Activated T-helper 9 cell treated with anti-CD3 and anti-CD28 coated beads, Interleukin-2, amount 50 U/mL, for 16 hours (primary cell): Measurements from ENCODE around the gene SMURF2.
A peak's percentile ranks its signal among the peaks of the same experiment; 100 is the strongest.
"Not testable (repeated sequence)": the region's sequence is repeated elsewhere in the genome, so short reads cannot be mapped to it uniquely, and the experiment has no call there.

Source experiments
- DNase-seq: peaks from one replicate; pipeline ENCODE4 v3.0.0-alpha.2; 2020; ENCODE audit warnings: low read depth

Gene SMURF2

DNA sequence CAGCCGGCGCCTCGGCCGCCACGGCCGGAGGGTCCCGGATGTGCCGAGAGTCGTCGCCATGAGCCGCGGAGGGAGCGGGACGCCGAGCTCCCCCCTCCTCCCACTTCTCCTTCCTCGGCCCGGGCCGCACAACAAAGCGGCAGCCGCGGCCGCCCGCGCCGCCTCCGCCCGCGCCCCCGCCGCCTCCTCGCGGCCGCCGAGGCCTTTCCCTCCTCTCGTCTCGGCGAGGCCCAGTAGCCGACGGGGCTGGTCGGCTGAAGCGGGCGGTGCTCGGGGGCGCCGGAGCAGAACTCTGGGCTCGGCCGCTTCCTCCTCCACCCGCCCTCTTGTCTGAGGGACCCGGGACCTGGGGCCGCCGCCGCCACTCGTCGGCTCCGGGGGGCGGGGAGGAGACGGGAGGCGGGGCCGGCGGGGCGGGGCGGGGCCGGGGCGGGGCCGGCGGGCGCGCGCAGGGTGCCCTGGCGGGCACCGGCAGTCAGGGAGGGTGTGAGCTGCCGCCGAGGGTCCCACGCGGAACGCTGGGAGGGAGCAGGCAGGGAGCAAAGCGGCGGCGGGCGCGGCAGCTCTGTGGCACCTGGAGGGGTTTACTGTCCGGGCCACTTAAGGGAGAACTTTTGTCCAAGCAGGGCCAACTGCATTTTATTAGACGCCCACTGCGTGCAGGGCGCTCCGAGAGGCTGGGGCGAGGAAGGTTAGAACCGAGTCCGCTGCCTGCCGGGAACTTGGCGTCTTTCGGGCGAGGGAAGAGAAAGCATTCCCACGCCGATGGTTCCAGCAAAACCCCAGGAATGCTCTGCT is at the start of gene SMURF2:
TSS of gene SMURF2 (minus strand) at position 332 of the 798 bp plus-strand sequence. CDS start 427 bp downstream, outside the sequence.
- DNase-seq: peak; percentile 72

DNA sequence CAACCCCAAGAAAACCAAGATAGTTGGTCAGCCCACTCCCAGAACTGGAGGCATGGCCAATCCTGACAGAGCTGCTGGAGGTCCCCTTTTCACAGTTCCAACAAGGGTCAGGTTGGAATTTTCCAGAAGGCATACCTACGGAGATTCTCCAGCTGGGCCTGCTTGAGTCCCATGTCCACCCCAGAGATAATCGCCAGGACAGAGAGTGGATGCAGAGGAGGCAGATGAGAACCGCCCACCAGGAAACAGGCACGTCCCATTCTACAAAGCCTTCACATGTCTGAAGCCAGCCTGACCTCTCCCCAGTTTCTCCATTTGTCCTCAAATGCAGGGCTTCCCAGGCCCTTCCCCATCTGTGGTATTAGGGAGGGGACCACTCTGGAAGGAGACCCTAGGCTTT is 47.4 kb upstream of the SMURF2 start:
- DNase-seq: no peak

DNA sequence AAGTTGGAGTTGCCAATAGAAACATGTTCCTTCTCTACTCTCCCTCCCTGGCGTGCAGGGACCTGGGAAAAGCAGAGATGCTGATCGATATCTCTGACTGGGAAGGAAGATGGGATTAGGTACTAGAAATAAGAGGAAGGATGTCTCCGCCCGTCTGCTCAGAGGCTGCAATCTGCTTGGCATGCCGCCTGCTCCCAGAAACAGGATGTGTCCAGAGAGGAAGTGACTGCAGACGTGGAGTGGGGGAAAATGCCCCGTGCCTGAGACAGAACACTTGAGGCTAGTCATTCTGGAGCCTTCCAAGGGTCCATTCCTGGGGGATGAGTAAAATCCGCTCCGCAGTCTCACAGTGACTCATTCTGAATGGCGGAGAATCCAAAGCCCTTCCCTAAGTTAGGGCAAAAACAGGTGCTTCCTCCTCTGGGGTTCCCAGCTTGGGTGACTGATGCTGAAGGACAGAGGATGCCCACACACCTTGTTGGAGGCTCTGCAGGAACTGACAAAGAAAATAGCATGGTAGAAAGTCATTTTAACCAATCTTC is 45.0 kb upstream of the SMURF2 start:
- DNase-seq: no peak

DNA sequence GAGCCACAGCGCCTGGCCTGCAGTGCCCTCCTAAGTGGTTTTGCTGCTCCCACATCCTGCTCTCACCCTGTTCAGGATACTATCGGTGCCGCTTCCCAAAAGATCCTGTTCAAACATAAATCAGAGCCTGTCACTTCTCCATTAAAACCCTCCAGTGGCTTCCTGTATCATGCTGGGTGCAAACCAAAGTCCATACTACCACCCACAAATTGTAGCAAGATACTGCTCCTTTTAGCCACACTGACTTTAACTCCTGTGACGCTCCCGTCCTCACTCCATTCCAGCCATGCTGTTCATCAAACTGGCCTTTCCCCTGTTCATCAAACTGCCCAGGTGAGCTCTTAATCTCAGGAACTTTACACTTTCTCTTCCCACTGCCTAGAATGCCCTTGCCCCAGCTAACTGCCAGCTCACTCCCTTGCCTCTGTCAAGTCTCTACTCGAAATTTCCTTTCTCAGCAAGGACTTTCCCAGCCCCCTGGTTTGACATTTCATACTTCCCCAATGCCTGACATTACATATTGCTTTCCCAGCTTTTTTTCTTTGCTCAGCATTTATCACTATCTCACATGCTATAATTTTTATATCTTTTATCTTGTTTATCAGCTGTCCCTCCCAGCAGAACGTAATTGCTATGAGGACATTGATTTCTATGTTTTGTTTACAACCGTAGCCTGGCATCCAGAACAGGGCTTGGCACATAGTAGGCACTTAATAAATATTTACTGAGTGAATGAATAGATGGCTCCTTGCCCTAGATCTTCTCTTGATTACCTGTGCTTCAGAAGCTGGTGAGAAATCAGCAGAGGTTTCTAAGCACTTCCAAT is 44.3 kb upstream of the SMURF2 start:
- DNase-seq: no peak

DNA sequence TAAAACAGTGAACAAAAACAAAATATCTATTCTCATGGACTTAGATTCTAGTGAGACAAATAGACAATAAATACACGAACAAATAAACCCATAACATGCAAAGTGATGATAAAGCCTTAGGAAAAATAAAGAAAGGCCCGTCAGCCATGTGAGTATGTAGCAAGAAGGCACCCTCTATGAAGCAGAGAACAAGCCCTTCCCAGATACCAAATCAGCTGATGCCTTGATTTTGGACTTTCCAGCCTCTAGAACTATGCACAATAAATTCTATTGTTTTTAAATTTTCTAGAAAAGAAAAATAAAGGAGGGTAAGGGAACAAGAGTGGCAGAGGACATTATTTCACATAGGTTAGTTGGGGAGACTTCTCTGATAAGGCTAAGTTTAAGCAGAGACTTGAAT is 40.7 kb upstream of the SMURF2 start:
- no peak for DNase-seq

DNA sequence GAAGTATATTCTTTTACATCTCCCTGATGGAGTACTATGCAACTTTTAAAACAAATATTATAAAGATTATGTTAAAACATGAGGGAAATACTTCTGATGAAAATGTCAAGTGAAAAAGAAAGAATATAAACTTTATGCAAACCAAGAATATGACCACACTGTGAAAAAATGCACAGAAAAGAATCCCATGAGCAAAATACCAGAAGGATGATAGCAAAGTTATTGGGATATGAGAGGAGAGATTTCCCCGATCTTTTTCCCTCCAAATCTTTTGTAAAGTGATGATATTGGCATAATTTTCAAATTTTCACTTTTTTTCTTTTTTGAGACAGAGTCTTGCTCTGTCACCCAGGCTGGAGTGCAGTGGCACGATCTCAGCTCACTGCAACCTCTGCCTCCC is 36.6 kb upstream of the SMURF2 start:
- DNase-seq: no peak

DNA sequence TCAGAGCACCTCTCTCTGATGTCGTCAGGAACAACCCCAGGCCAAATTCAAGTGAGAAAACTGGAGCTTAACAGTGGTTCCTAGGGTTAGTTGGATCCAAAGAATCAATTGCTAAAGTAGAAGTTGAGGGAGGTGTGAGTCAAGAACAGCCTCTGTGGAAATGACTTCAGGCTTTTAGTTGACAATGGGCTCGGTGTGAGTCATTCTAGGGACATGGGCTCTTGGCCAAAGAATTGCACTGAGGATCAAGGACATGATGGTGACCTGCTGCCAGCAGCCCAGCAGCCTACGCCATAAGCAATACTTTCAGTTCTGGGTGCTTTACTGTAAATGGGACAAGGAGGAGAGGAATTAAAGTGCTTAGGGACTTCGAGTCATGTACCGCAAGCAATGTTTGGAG is 32.1 kb upstream of the SMURF2 start:
- no peak for DNase-seq

DNA sequence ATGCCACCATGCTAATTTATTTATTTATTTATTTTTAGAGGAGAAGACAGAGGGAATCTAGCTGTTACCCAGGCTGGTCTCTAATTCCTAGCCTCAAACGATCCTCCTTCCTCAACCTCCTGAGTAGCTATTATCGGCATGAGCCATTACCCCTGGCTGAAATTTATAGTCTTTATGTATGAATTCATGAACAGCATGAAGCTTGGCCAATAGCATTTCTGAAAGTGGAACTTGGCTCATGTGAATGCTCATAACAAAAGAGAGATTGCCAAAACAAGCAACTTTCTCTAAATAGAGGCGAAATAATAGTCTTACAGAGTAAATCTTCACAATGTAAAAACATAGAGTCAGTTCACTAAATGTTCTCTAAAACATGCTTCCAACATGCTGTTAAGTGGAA is 30.1 kb upstream of the SMURF2 start:
- DNase-seq: no peak

DNA sequence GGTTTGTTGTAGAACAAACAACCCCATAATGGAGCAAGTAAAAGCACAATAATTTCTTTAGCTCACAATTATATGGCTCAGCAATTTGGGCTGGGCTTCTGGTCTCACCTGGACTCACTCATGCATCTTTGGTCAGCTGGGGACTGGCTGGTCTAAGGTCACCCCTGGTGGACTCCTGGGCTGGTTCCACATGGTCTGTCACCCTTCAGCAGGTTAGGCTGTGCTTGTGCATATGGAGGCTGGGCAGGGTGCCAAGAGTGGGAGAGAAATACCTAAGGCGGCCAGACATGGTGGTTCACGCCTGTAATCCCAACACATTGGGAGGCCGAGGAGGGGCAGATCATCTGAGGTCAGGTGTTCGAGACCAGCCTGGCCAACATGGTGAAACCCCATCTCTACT is 27.0 kb upstream of the SMURF2 start:
- no peak for DNase-seq

DNA sequence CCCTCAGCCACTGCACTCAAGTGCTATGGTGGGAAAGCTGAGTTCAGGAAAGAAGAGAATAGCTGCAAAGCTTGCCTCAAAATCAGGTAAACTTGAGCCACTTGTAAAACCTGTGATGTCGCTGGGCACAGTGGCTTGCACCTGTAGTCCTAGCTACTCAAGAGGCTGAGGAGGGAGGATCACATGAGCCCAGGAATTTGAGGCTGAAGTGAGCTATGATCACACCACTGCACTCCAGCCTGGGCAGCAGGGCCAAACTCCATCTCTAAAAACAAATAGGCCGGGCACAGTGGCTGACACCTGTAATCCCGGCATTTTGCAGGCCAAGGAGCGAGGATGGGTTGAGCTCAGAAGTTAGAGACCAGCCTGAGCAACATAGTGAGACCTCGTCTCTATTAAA is 26.4 kb upstream of the SMURF2 start:
- DNase-seq: no peak

DNA sequence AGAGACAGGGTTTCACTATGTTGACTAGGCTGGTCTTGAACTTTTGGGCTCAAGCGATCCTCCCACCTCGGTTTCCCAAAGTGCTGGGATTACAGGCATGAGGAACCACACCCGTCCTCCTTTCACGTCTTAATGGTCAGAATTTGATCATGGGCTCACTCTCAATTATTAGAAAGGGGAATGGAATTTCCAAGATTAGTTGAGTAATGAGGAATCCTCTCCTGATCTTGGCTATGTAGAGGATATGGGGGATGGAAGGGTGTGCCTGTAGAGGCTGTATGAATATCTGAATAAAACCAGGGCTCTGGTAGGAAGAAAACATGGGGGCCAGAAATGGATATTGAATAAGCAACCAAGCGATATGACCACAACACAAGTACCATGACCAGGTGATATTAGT is 25.9 kb upstream of the SMURF2 start:
- DNase-seq: no peak

DNA sequence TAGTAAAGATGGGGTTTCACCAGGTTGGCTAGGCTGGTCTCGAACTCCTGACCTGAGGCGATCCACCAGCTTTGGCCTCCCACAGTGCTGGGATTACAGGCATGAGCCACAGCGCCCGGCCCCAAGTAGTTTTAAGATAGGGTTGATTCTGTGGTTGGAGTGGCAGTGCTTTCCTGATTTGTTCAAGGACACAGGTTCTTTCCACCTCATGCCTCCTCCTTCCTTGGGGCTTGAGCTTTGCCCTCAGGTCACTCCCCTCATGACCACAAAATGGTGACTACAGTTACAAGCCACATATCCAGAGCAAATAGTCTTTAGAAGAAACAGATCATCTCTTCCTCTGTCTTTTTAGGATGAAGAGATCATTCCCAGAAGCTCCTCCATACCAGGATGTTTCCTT is 25.3 kb upstream of the SMURF2 start:
- no peak for DNase-seq

DNA sequence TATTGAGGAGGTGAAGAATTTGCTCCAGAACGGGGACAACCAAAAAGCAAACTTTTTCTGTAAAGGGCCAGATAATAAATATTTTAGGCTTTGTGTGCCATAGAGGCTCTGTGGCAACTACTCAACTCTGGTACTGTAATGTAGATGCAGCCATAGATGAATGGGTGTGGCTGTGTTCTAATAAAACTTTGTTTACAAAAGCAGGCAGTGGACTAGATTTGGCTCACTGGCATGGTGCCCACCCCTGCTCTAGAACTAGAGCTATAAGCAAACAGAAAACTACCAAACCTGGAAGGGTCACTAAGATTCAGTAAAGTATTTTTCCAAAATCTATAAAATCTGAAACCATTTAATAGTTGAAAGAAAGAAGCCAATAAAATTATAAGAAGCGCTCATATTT is 24.6 kb upstream of the SMURF2 start:
- no peak for DNase-seq

DNA sequence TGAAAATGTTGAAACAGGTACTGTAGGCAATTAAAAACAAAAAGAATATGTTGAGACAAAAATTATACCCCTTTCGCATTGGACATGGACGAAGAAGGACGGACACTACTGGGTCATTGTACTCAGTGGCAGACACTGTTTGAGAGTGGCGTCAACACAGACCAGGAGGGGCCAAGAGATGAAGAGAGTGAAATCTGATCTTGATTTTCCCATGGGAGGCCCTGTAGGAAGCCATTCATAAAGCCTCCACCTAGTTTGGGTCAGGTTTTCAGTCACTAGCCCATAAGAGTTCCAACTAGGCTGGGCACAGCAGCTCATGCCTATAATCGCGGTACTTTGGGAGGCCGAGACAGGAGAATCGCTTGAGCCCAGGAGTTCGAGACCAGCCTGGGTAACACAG is 23.6 kb upstream of the SMURF2 start:
- DNase-seq: no peak

DNA sequence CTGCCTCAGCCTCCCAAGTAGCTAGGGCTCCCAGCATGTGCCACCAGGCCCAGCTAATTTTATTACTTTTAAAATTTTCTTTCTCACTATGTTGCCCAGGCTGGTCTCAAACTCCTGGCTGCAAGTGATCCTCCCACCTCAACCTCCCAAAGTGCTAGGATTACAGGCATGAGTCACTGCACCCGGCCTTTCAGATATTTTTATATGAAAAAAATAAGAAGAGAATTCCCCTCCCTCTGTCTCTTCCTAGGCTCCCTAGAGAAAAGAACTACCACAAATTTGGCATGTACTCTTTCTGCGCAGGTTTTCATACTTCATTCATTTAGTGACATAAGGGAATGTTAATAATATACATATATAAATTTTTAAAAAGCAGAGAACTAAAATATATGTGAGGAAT is 21.7 kb upstream of the SMURF2 start:
- DNase-seq: no peak

DNA sequence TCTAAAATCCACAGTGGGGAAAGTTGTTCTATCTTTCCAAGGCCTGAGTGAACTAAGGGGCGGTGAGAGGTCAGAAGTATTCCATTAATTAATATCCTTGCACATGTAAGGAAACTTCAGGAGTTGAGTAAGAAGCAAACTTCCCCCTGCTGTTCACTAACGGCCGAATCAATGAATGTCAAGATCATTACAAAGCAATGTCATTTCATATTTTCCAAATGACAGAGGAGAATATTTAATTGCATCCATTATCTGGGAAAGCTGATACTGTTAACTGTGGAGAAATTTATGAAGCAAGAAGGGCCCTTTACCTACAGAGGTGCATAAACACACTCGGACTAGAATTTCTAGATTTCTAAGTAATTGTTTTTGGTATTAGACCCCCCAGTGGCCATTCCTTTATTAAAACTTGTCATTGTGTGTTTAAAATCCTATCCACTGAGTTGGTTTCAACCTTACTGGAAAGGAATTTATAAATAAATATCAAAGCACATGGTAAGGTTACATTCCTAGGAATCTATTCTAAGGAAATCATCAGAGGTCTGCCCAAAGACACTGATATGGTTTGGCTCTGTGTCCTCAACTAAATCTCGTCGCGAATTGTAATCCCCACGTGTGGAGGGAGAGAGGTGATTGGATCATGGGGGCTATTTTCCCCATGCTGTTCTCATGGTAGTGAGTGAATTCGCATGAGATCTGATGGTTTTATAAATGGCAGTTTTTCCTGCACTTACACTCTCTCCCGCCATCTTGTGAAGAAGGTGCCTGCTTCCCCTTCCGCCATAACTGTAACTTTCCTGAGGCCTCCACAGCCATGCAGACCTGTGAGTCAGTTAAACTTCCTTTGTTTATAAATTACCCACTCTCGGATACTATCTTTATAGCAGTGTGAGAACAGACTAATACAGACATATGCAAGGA is 20.4 kb upstream of the SMURF2 start:
- no peak for DNase-seq

DNA sequence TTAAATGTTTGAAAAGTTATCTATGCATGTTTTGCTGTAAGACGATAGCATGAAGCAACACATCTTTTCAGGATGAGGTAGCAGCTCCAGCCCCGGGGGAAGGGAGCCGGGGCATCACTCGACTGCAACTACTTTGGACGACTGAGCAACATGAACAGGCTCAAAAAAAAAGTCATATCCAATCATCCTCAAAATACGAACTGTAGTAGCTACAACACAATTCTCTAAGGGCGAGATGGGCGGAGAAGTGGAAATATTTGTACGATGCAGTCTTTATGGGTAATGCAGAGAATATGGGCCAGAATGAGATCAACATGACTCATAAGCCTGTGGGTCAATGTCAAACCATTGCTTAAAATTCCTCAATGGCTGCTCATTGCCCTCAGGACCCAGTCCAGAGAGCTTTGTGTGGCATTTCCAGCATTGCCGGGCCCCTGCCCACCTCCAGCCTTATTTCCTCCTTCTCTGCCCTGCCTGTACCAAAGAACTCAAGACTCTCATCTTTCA is 17.7 kb upstream of the SMURF2 start:
- DNase-seq: no peak

DNA sequence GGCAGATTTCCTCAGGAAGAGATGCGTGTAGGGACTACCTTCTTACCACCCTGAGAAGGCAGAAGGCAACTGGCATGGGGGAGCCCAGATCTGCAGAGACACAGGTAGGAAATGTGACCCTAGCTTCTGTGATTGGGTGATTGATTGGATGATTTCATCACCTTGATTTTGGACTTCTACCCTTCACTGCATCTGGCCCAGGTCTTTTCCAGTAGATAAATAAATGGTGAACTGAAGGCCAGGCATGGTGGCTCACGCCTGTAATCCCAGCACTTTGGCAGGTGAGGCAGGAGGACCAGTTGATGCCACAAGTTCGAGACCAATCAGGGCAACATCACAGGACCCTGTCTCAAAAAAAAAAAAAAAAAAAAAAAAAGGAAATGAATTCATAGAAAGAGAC is 14.7 kb upstream of the SMURF2 start:
- DNase-seq: no peak

DNA sequence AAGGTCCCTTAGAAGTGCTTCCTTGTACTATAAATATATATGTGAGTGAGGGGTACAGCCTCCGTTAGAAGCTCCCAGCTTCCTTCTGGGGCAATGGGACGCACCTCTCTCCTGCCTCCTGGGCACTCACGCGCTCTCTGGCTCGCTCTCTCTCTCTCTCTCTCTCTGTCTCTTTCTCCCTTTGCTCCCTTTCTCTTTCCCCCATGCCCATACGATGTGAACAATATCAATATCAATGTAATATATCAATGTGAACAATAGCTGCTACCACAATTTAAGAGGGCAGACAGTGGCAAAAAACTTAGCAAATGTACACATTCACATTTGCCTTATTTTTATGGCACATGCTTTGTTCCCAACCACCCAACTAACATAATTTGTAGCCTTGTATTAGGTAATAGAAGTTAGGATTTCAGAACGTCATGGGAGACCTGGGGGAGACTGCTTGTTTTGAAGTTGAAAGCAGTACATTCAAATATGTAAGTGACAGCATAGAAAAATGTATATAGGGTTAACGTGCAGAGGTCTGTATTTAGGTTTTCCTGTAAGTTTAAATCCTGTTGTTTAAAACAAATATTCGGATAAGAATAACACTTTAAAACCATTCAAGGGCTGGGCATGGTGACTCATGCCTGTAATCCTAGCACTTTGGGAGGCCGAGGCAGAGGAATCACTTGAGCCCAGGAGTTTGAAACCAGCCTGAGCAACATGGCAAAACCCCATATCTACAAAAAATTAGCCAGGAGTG is 8.9 kb upstream of the SMURF2 start:
- DNase-seq: not testable (repeated sequence)

DNA sequence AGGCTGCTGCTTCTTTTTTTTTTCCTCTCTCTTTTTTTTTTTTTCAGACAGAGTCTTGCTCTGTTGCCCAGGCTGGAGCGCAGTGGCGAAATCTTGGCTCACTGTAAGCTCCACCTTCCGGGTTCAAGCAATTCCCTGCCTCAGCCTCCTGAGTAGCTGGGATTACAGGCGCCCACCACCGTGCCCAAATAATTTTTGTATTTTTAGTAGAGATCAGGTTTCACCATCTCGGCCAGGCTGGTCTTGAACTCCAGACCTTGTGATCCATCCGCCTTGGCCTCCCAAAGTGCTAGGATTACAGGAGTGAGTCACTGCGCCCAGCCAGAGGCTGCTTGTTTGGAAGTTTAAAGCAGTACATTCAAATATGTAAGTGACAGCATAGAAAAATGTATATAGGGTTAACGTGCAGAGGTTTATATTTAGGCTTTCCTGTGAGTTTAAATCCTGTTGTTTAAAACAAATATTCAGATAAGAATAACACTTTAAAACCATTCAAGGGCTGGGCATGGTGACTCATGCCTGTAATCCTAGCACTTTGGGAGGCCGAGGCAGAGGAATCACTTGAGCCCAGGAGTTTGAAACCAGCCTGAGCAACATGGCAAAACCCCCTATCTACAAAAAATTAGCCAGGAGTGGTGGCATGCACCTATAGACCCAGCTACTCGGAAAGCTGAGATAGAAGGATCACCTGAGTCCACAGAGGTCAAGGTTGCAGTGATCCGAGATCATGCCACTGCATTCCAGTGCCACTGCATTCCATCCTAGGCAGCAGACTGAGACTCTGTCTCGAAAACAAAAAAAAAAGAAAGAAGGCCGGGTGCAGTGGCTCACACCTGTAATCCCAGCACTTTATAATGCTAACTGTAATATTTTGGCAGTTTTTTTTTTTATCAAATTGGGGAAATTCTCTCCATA is 6.0 kb upstream of the SMURF2 start:
- DNase-seq: not testable (repeated sequence)
